MM.1S (cell line): ENCODE results near the gene CRISP1.

Experiments
- CTCF ChIP-seq: fragments of 300-600 bp; sonication (generic); IDR thresholded peaks from 2 replicates; pipeline ENCODE4 v1.5.1; 2016; ENCODE audit warnings: antibody characterized with exemption, low read length, mixed read lengths
- EZH2phosphoT487 ChIP-seq: fragments of 300-600 bp; sonication (generic); IDR thresholded peaks from 2 replicates; pipeline ENCODE4 v1.6.1; 2018; ENCODE audit warnings: antibody characterized with exemption, low read length

GRCh38 chr6:49787176-49787575 lies 79.2 kb downstream of the CRISP1 start, which contains the start of gene PGK2:
- TF ChIP-seq EZH2phosphoT487 = no peak
- TF ChIP-seq CTCF = no peak
